HG02840 (cell line): ENCODE data around the gene CIZ1.
A peak's percentile ranks its signal among the peaks of the same experiment; 100 is the strongest.
"Not testable (repeated sequence)": the region's sequence is repeated elsewhere in the genome, so short reads cannot be mapped to it uniquely, and the experiment has no call there.

Source experiments
- ATAC-seq: cut with Tn5 transposase; IDR thresholded peaks from one replicate; pipeline ENCODE4 v1.9.1; 2021; ENCODE audit warnings: mild to moderate bottlenecking, moderate library complexity, moderate number of reproducible peaks; ENCODE audit not compliant: unreplicated experiment, low FRiP score

CIZ1 gene

GRCh38 chr9:128191406-128192046, at the start of gene CIZ1:
Gene CIZ1 (minus strand): TSS chr9:128191572. CDS start chr9:128190857, 715 bp downstream.
- peak; percentile 72 for ATAC-seq

- ATAC-seq: no peak
These were observed 42.5 kb upstream of the CIZ1 start for GRCh38 chr9:128233817-128234406.

GRCh38 chr9:128232528-128233428, 41.4 kb upstream of the CIZ1 start:
- no peak for ATAC-seq

- no peak for ATAC-seq
These were observed 40.5 kb upstream of the CIZ1 start for GRCh38 chr9:128231638-128232527.

- not testable (repeated sequence) for ATAC-seq
These were observed 39.5 kb upstream of the CIZ1 start for GRCh38 chr9:128230897-128231296.

- no peak for ATAC-seq
These were observed 35.0 kb upstream of the CIZ1 start for GRCh38 chr9:128226412-128226801.

GRCh38 chr9:128225770-128226411, 34.5 kb upstream of the CIZ1 start:
- no peak for ATAC-seq

- ATAC-seq: no peak
These were observed 33.5 kb upstream of the CIZ1 start for GRCh38 chr9:128224877-128225276.

- no peak for ATAC-seq
These were observed 31.7 kb upstream of the CIZ1 start for GRCh38 chr9:128222880-128223670.

GRCh38 chr9:128222026-128222425, 30.7 kb upstream of the CIZ1 start:
- no peak for ATAC-seq

- ATAC-seq: no peak
These were observed 28.5 kb upstream of the CIZ1 start for GRCh38 chr9:128219831-128220230.

GRCh38 chr9:128218518-128219389, 27.4 kb upstream of the CIZ1 start:
- ATAC-seq: peak; percentile 72

- no peak for ATAC-seq
These were observed 26.8 kb upstream of the CIZ1 start for GRCh38 chr9:128218172-128218517.

GRCh38 chr9:128216781-128217553, 25.6 kb upstream of the CIZ1 start:
- no peak for ATAC-seq

- no peak for ATAC-seq
These were observed 24.4 kb upstream of the CIZ1 start for GRCh38 chr9:128215491-128216409.
